Measurements from ENCODE around the gene ZNF628.

DNA sequence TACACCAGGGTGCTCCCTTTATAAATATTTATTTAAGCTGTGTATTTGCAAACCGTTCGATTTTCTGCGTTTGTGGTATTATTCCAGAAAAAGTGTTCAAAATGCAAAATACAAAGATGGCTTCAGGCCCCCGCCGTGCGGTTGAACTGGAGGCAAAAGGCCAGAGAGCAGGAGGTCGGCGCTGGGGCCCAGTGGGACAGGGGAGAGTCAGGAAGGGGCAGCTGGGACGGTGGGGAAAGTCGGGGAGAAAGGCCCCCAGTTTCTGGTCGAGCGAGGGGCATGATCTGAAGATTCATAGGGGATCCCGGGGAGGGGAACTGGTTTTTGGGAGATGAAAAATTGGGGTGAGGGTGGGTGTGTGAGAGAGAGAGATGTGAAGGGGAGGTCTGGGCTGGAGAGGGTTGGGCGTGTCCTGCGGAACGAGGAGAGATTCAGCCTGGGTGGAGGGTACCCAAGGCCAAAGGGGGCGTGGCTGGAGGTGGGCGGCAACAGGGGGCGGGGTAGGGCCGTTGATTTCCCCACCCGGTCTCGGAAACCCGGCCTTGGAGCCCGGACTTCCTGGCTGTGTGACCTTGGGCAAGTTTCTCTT lies 15.7 kb upstream of the ZNF628 start:
- TF ChIP-seq CTCF (IDR thresholded peaks at IDR 0.05 in 8 of 11, conservative IDR thresholded peaks at IDR 0.05 in 3 of 11) (no peak), POLR2AphosphoS5 (IDR thresholded peaks at IDR 0.05) (no peak), POLR2A (IDR thresholded peaks at IDR 0.05) (no peak)

Data from spleen (tissue), 7 donors.